IMR-90 (cell line): ENCODE data around the gene CNOT6. TPM values are rescaled to one million over a fixed set of nuclear protein-coding genes. Genes with fewer than 3 reads are reported as not detected.

ENCODE experiments used
- ATAC-seq: fragments of 200-7000 bp; cut with Tn5 transposase; 2 replicates; pipeline ENCODE4 v1.9.1; 2020; ENCODE audit warnings: low read depth, mild to moderate bottlenecking, moderate library complexity
- BruUV-seq: library from RNA; stranded (reverse); fragments of 400-500 nt; replicated peaks from 2 replicates; lab custom pipeline; 2021; lab: Mats Ljungman, UMichigan
- CTCF ChIA-PET: fragments of 300-600 bp; formaldehyde crosslinking; extraction: SDS; loops from one replicate; lab custom pipeline; 2021; ENCODE audit warnings: antibody characterized with exemption; lab: Yijun Ruan, JAX
- POLR2A ChIA-PET: fragments of 300-600 bp; sonication (Branson Sonifier 250); formaldehyde crosslinking; loops from one replicate; lab custom pipeline; 2022; ENCODE audit warnings: antibody characterized with exemption; ENCODE audit not compliant: unreplicated experiment; lab: Charles Lee
- DNase-seq: peaks from one replicate; pipeline ENCODE4 v3.0.0; 2013
- H2AFZ ChIP-seq: replicated peaks from 2 replicates; pipeline ENCODE3; 2013; ENCODE audit warnings: low read length, mild to moderate bottlenecking; ENCODE audit not compliant: poor library complexity
- H2AK5ac ChIP-seq: 2 replicates; pipeline ENCODE4 v1.6.1; 2013; ENCODE audit warnings: low read depth, low read length, inconsistent platforms
- H2AK9ac ChIP-seq: replicated peaks from 2 replicates; pipeline ENCODE3; 2013; ENCODE audit warnings: mild to moderate bottlenecking, low read depth, low read length, moderate library complexity; ENCODE audit not compliant: poor library complexity
- H2BK120ac ChIP-seq: 2 replicates; pipeline ENCODE4 v1.6.1; 2013; ENCODE audit warnings: low read depth, low read length, inconsistent platforms
- H2BK15ac ChIP-seq: 3 replicates; pipeline ENCODE4 v1.6.1; 2013; ENCODE audit warnings: low read depth, low read length, inconsistent platforms
- H2BK20ac ChIP-seq: 2 replicates; pipeline ENCODE4 v1.6.1; 2013; ENCODE audit warnings: low read depth, mild to moderate bottlenecking, inconsistent platforms, low read length, moderate library complexity
- H2BK5ac ChIP-seq: 2 replicates; pipeline ENCODE4 v1.6.1; 2013; ENCODE audit warnings: mild to moderate bottlenecking, low read depth, low read length, inconsistent platforms; ENCODE audit not compliant: poor library complexity, severe bottlenecking
- H3K14ac ChIP-seq: replicated peaks from 2 replicates; pipeline ENCODE4 v1.6.1; 2013; ENCODE audit warnings: low read depth, low read length, inconsistent platforms
- H3K18ac ChIP-seq: 2 replicates; pipeline ENCODE4 v1.6.1; 2013; ENCODE audit warnings: low read depth, low read length, control low read depth
- H3K23ac ChIP-seq: 2 replicates; pipeline ENCODE4 v1.6.1; 2013; ENCODE audit warnings: low read depth, low read length, inconsistent platforms
- H3K27ac ChIP-seq: 2 replicates; pipeline ENCODE4 v1.5.1; 2013; ENCODE audit warnings: mild to moderate bottlenecking, control low read depth, low read length; ENCODE audit not compliant: insufficient read depth
- H3K27me3 ChIP-seq: 2 replicates; pipeline ENCODE4 v1.6.1; 2013; ENCODE audit warnings: low read length; ENCODE audit not compliant: control insufficient read depth, insufficient read depth
- H3K36me3 ChIP-seq: 2 replicates; pipeline ENCODE4 v1.6.1; 2013; ENCODE audit warnings: low read length, mixed read lengths; ENCODE audit not compliant: control insufficient read depth, insufficient read depth
- H3K4ac ChIP-seq: 2 replicates; pipeline ENCODE4 v1.6.1; 2013; ENCODE audit warnings: low read depth, low read length, inconsistent platforms
- H3K4me1 ChIP-seq: 2 replicates; pipeline ENCODE4 v1.6.1; 2013; ENCODE audit warnings: low read length, mixed read lengths; ENCODE audit not compliant: control insufficient read depth, insufficient read depth
- H3K4me2 ChIP-seq: 2 replicates; pipeline ENCODE4 v1.6.1; 2013; ENCODE audit warnings: low read depth, mild to moderate bottlenecking, control low read depth, low read length, moderate library complexity
- H3K4me3 ChIP-seq: 2 replicates; pipeline ENCODE4 v1.5.1; 2013; ENCODE audit warnings: low read depth, mild to moderate bottlenecking, control low read depth, low read length, moderate library complexity; ENCODE audit not compliant: insufficient read depth
- H3K56ac ChIP-seq: 2 replicates; pipeline ENCODE4 v1.6.1; 2013; ENCODE audit warnings: low read length, inconsistent platforms; ENCODE audit not compliant: insufficient read depth; ENCODE audit errors: extremely low read depth
- H3K79me1 ChIP-seq, 2 experiments: 2 replicates each; pipeline ENCODE4 v1.6.1; 2013; ENCODE audit warnings: low read length in 2 of 2, inconsistent platforms in 1 of 2, low read depth in 1 of 2
- H3K9ac ChIP-seq: 2 replicates; pipeline ENCODE4 v1.6.1; 2013; ENCODE audit warnings: low read depth, low read length, control low read depth
- H3K9me1 ChIP-seq: 2 replicates; pipeline ENCODE4 v1.6.1; 2013; ENCODE audit warnings: low read length, inconsistent platforms; ENCODE audit not compliant: insufficient read depth
- H3K9me3 ChIP-seq: 2 replicates; pipeline ENCODE4 v1.6.1; 2013; ENCODE audit warnings: low read length; ENCODE audit not compliant: control insufficient read depth, insufficient read depth
- H4K20me1 ChIP-seq: 2 replicates; pipeline ENCODE4 v1.6.1; 2013; ENCODE audit warnings: low read length, inconsistent platforms; ENCODE audit not compliant: insufficient read depth
- H4K5ac ChIP-seq: 2 replicates; pipeline ENCODE4 v1.6.1; 2013; ENCODE audit warnings: mild to moderate bottlenecking, low read depth, low read length, control low read depth
- H4K8ac ChIP-seq, 2 experiments: 2 replicates each; pipeline ENCODE4 v1.6.1; 2013; ENCODE audit warnings: low read depth in 2 of 2, low read length in 2 of 2, control low read depth in 1 of 2, inconsistent platforms in 1 of 2
- H4K91ac ChIP-seq: 2 replicates; pipeline ENCODE4 v1.6.1; 2013; ENCODE audit warnings: low read depth, low read length, inconsistent platforms; ENCODE audit not compliant: insufficient read depth
- BHLHE40 ChIP-seq: fragments of 150-350 bp; IDR thresholded peaks from 2 replicates; pipeline ENCODE4 v1.6.1; 2016; ENCODE audit warnings: mild to moderate bottlenecking, low read depth, low read length
- CEBPB ChIP-seq: IDR thresholded peaks from 2 replicates; pipeline ENCODE4 v1.6.1; 2012; ENCODE audit warnings: low read depth, low read length, improper control_type of control experiment
- CTCF ChIP-seq: conservative IDR thresholded peaks from 2 replicates; pipeline ENCODE4 v1.5.1; 2012; ENCODE audit warnings: mild to moderate bottlenecking, low read depth, low read length, improper control_type of control experiment
- NFE2L2 ChIP-seq: fragments of 150-350 bp; IDR thresholded peaks from 2 replicates; pipeline ENCODE4 v1.6.1; 2016; ENCODE audit warnings: low read depth, mild to moderate bottlenecking, low read length
- RAD21 ChIP-seq: IDR thresholded peaks from 2 replicates; pipeline ENCODE4 v1.6.1; 2012; ENCODE audit warnings: low read length, improper control_type of control experiment
- USF2 ChIP-seq: fragments of 150-350 bp; IDR thresholded peaks from 2 replicates; pipeline ENCODE4 v1.6.1; 2017; ENCODE audit warnings: mild to moderate bottlenecking, antibody characterized with exemption, low read length, low read depth
- WGBS, 2 experiments: methylation state at CpG; one replicate each; pipeline versions ENCODE4 v1.1.5 to v1.1.7; 2013; ENCODE audit warnings: missing lambda C conversion rate in 2 of 2; ENCODE audit not compliant: insufficient read length in 1 of 2; ENCODE audit errors: extremely low coverage in 2 of 2; 5-methylcytosine and 5-hydroxymethylcytosine counted together
- dilution Hi-C: fragments of 300-500 bp; cut with HindIII; formaldehyde crosslinking; loops from one replicate; pipeline ENCODE4 v1.14.3; 2018; ENCODE audit warnings: low sequenced_read_pairs; ENCODE audit not compliant: unreplicated experiment
- in situ Hi-C: fragments of 300-500 bp; cut with MboI; formaldehyde crosslinking; loops from 3 replicates; pipeline ENCODE4 v1.14.3; 2019; ENCODE audit warnings: low sequenced_read_pairs, inconsistent platforms, mixed read lengths
- intact Hi-C: fragments of 100-400 bp; cut with micrococcal nuclease; formaldehyde crosslinking; loops from 2 replicates; pipeline ENCODE4 v1.10.0; 2022
- polyA plus RNA-seq, 3 experiments: library from polyadenylated mRNA; depleted of rRNA; stranded (reverse); fragments of >200 nt; gene quantifications; 2 replicates each; pipeline ENCODE4 v1.2.3, GENCODE V29; 2012; ENCODE audit warnings: low replicate concordance in 1 of 3
- total RNA-seq: library from RNA; depleted of rRNA; stranded (reverse); fragments of >200 nt; gene quantifications from 2 replicates; pipeline ENCODE4 v1.2.3, GENCODE V29; 2012

The CNOT6 gene
- total and polyA plus RNA-seq, 2 of the 4 experiments (the other 2 are of a cell fraction): 9.7 to 10.8 TPM

DNA sequence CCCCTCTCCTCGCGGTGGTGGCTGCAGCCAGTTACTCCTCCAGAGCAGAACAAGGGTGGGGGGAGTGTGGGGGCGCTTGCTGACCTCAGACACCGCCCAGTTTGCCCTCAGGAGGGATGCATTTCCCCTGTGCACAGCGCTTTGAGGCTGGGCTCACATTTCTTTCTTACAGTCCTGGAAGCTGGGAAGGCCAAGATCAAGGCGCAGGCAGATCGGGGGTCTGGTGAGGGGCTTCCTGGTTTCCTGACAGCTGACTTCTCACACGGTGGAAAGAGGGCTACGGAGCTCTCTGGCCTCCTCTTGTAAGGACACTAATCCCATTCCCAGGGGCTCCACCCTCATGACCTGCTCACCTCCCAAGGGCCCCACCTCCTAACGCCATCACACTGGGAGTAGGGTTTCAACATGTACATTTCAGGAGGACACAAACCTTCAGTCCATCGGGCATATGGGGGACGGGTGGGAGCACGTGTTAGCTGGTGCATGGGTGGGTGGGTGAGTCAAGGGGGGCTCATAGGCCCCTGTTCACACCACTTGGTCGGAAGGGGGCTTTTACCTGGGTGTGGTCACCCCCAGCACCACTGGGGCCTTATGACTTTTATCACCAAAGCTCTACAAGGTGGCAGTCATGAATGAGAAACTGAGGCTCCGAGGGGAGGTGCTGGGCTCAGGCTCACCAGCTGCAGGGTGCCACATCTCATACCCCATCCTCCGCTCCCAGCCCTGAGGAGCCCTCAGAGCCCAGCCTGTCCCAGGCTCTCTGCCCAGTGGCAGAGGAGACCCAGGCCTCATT, 104.8 kb downstream of the CNOT6 start:
- no peak for DNase-seq
- Histone ChIP-seq H4K91ac (no peak overlapping the region), H3K9ac (no peak overlapping the region), H2AK5ac (no peak overlapping the region), H2BK120ac (no peak overlapping the region), H3K27ac (no peak overlapping the region), H2BK5ac (no peak overlapping the region), H3K27me3 (peaks cover 5% of the 10 kb centered on the region; the same call in 1 of the 2 replicates), H3K9me1 (no peaks in the 10 kb centered on the region), H2BK20ac (no peak overlapping the region), H3K79me1 (no peaks in the 10 kb centered on the region), H3K23ac (no peak overlapping the region), H2AFZ (no peak overlapping the region), H3K18ac (no peak overlapping the region), H3K4me2 (no peak overlapping the region), H3K4ac (no peak overlapping the region), H3K4me1 (no peaks in the 10 kb centered on the region), H3K36me3 (no peaks in the 10 kb centered on the region), H2AK9ac (no peak overlapping the region), H4K5ac (no peak overlapping the region), H3K9me3 (no peaks in the 10 kb centered on the region), H4K20me1 (no peaks in the 10 kb centered on the region), H3K14ac (no peak overlapping the region), H3K4me3 (no peak overlapping the region), H3K56ac (no peak overlapping the region), H4K8ac (no peak overlapping the region), H2BK15ac (no peak overlapping the region)
- POLR2A ChIA-PET: no interaction called here
- CTCF ChIA-PET: no interaction called here
- TF ChIP-seq USF2: no peak
- TF ChIP-seq RAD21: no peak
- no peak for TF ChIP-seq CTCF
- no peak for TF ChIP-seq NFE2L2
- no peak for TF ChIP-seq CEBPB
- no peak for TF ChIP-seq BHLHE40
- no peak for ATAC-seq
- WGBS, 2 experiments: 60% methylated on average over 1 of the region's 16 CpGs; no CpG with 5 or more reads in 1 of the 2 experiments
- dilution Hi-C loops: no loop called here
- intact Hi-C loops: no loop called here
- in situ Hi-C loops: no loop called here
- BruUV-seq: no TSS peak
